Right atrium auricular region (tissue), 2 donors: ENCODE measurements around the gene KIFAP3. TPM values are rescaled to one million over a fixed set of nuclear protein-coding genes. Genes with fewer than 3 reads are reported as not detected.
"Not testable (repeated sequence)": the region's sequence is repeated elsewhere in the genome, so short reads cannot be mapped to it uniquely, and the experiment has no call there.

Source experiments
- DNase-seq: peaks from one replicate; pipeline ENCODE4 v3.0.0-alpha.2; 2019; ENCODE audit warnings: low spot score
- H3K27ac ChIP-seq, 2 donors: fragments of 200-600 bp; sonication (generic); 1 replicate in 1 of 2; 2 replicates in 1 of 2; pipeline ENCODE4 v1.5.1; 2016 to 2019
- H3K27me3 ChIP-seq, 2 donors: fragments of 200-600 bp; sonication (generic); one replicate each; pipeline versions ENCODE4 v1.5.1 to v1.6.0; 2017 to 2019
- H3K36me3 ChIP-seq: fragments of 200-600 bp; sonication (generic); one replicate; pipeline ENCODE4 v1.5.1; 2016
- H3K4me1 ChIP-seq, 2 donors: fragments of 200-600 bp; sonication (generic); one replicate each; pipeline versions ENCODE4 v1.5.1 to v1.6.0; 2017 to 2019
- H3K4me3 ChIP-seq, 2 donors: fragments of 200-600 bp; sonication (generic); 1 replicate in 1 of 2; 2 replicates in 1 of 2; pipeline ENCODE4 v1.5.1; 2017 to 2019; ENCODE audit warnings: mild to moderate bottlenecking in 1 of 2, moderate library complexity in 1 of 2
- H3K9me3 ChIP-seq, 2 donors: fragments of 200-600 bp; sonication (generic); one replicate each; pipeline ENCODE4 v1.5.1; 2019
- CTCF ChIP-seq, 2 donors: fragments of 200-600 bp; sonication (generic); IDR thresholded peaks; one replicate each; pipeline ENCODE4 v1.5.1; 2019; ENCODE audit warnings: antibody characterized with exemption in 2 of 2
- total RNA-seq, 2 donors: library from RNA; depleted of rRNA; stranded (reverse); fragments of >200 nt; gene quantifications; one replicate each; pipeline ENCODE4 v1.1.0, GENCODE V29; 2016

Gene KIFAP3
- 10 to 100 TPM; 52.3 to 62.2 TPM for total RNA-seq

- Histone ChIP-seq H3K27me3 (no peaks in the 10 kb centered on the region), H3K36me3 (no peaks in the 10 kb centered on the region), H3K4me1 (peaks cover 0 to 28% of the 10 kb centered on the region in 2 donors), H3K4me3 (peak within 1 kb of the TSS; percentile 59 to 72), H3K9me3 (peaks cover 0 to 26% of the 10 kb centered on the region in 2 donors), H3K27ac (peak within 1 kb of the TSS; percentile 86 to 89)
- peak; percentile 98 for DNase-seq
- peak in 1 of 2 donors; percentile 71 for TF ChIP-seq CTCF (IDR thresholded peaks at IDR 0.05)
Measured at GRCh38 chr1:170074250-170075157, at the start of gene KIFAP3. Gene KIFAP3, minus strand, starts transcription at chr1:170074695. Its CDS starts 228 bp downstream, at chr1:170074467.

DNA sequence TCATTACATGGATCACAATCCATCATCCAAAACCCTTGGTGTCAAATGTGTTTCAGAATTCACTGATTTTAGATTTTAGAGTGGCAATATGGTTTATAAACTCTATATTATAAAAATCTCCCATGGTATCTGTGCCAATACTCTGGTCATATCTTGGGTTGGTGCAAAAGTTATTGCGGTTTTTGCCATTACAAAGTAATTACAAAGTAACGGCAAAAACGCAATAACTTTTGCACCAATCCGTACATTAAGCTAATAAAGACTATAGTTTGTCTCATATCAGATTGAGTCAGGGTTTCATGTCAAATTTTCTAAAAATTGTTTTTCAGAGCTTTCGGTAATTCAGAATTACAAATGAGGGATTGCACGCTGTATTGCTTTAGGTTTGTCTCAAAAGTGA, 47.9 kb upstream of the KIFAP3 start:
- Histone ChIP-seq H3K9me3 (no peaks in the 10 kb centered on the region), H3K4me3 (no peak overlapping the region), H3K27me3 (no peaks in the 10 kb centered on the region), H3K4me1 (no peaks in the 10 kb centered on the region), H3K27ac (no peak overlapping the region), H3K36me3 (no peaks in the 10 kb centered on the region)
- no peak for TF ChIP-seq CTCF (IDR thresholded peaks at IDR 0.05)
- no peak for DNase-seq

DNA sequence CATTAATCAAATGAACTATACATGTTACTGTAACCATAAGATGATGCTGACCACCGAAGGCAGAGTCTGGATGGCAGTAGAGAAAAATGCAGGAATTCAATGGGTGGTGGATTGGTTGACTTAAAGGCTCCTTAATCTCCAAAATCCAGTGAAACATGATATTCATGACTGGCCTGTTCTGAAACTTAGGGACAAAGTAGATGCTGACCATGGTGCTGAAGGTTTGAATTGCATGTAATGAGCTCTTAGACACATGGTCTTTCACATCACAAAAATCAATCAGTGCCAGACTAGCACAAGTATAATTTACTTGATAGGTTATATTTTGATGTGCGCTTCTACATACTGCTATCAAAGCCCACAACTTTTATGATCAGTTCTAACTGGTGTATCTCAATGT, 40.4 kb upstream of the KIFAP3 start:
- Histone ChIP-seq H3K27me3 (no peaks in the 10 kb centered on the region), H3K4me3 (no peak overlapping the region), H3K36me3 (no peaks in the 10 kb centered on the region), H3K9me3 (no peaks in the 10 kb centered on the region), H3K4me1 (no peaks in the 10 kb centered on the region), H3K27ac (no peak overlapping the region)
- TF ChIP-seq CTCF (IDR thresholded peaks at IDR 0.05) = no peak
- no peak for DNase-seq

DNA sequence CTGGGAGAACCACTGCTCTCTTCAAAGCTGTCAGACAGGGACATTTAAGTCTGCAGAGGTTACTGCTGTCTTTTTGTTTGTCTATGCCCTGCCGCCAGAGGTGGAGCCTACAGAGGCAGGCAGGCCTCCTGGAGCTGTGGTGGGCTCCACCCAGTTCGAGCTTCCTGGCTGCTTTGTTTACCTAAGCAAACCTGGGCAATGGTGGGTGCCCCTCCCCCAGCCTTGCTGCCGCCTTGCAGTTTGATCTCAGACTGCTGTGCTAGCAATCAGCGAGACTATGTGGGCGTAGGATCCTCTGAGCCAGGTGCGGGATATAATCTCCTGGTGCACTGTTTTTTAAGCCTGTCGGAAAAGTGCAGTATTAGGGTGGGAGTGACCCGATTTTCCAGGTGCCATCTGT, 38.6 kb upstream of the KIFAP3 start:
- H3K9me3 ChIP-seq, H3K27ac ChIP-seq, H3K4me3 ChIP-seq: not testable (repeated sequence)

GRCh38 chr1:170097449-170097948, 23.0 kb upstream of the KIFAP3 start:
- Histone ChIP-seq H3K27me3 (no peaks in the 10 kb centered on the region), H3K27ac (no peak overlapping the region), H3K4me1 (no peaks in the 10 kb centered on the region), H3K36me3 (no peaks in the 10 kb centered on the region), H3K4me3 (no peak overlapping the region), H3K9me3 (no peaks in the 10 kb centered on the region)
- TF ChIP-seq CTCF (IDR thresholded peaks at IDR 0.05) = no peak
- no peak for DNase-seq

More for the DNA sequence above, 38.6 kb upstream of the KIFAP3 start:
- not testable (repeated sequence) for H3K27me3 ChIP-seq, H3K4me1 ChIP-seq, DNase-seq, H3K36me3 ChIP-seq

- no peaks in the 10 kb centered on the region for H3K4me1 ChIP-seq
- H3K36me3 ChIP-seq = no peaks in the 10 kb centered on the region
- H3K27me3 ChIP-seq = no peaks in the 10 kb centered on the region
- TF ChIP-seq CTCF (IDR thresholded peaks at IDR 0.05) = no peak
- no peak overlapping the region for H3K27ac ChIP-seq
- no peak for DNase-seq
- no peaks in the 10 kb centered on the region for H3K9me3 ChIP-seq
- no peak overlapping the region for H3K4me3 ChIP-seq
Measured at GRCh38 chr1:170096806-170097340, 22.4 kb upstream of the KIFAP3 start.
